Endothelial cell of umbilical vein (primary cell): ENCODE results near the gene SIPA1L3. TPM values are rescaled to one million over a fixed set of nuclear protein-coding genes. Genes with fewer than 3 reads are reported as not detected.

Experiments used
- BruUV-seq: library from RNA; stranded (reverse); fragments of 400-500 nt; replicated peaks from 2 replicates; lab custom pipeline; 2021; lab: Mats Ljungman, UMichigan
- CTCF ChIA-PET: fragments of 300-600, 350-600 bp; sonication (Branson Sonifier 250); formaldehyde crosslinking; loops from one replicate; lab custom pipeline; 2021; ENCODE audit warnings: antibody characterized with exemption, inconsistent platforms; lab: Charles Lee
- POLR2A ChIA-PET: fragments of 300-600, 350-600 bp; sonication (Branson Sonifier 250); formaldehyde crosslinking; loops from one replicate; lab custom pipeline; 2021; ENCODE audit warnings: antibody characterized with exemption, inconsistent platforms; lab: Charles Lee
- DNase-seq: peaks from one replicate; pipeline ENCODE4 v3.0.0-alpha.2; 2011; ENCODE audit warnings: low read depth, low spot score
- FAIRE-seq: peaks from 2 replicates; lab custom pipeline; 2011; peaks lifted over from hg19 to GRCh38; lab: Jason Lieb, UNC
- H2AFZ ChIP-seq: 2 replicates; pipeline ENCODE4 v1.6.0; 2012; ENCODE audit warnings: low read depth, low read length, control low read depth, inconsistent platforms
- H3K27ac ChIP-seq: 2 replicates; pipeline ENCODE4 v1.5.1; 2011; ENCODE audit warnings: low read depth, mild to moderate bottlenecking, control low read depth, low read length, moderate library complexity; ENCODE audit not compliant: insufficient read depth
- H3K27me3 ChIP-seq, 2 experiments: 2 replicates each; pipeline versions ENCODE4 v1.6.0 to v1.6.1; 2011; ENCODE audit warnings: low read length in 2 of 2, mixed read lengths in 1 of 2; ENCODE audit not compliant: control insufficient read depth in 2 of 2, insufficient read depth in 2 of 2
- H3K36me3 ChIP-seq, 2 experiments: 2 replicates in 1 of 2; 3 replicates in 1 of 2; pipeline ENCODE4 v1.5.1; 2011; ENCODE audit warnings: low read length in 2 of 2, mild to moderate bottlenecking in 1 of 2, moderate library complexity in 1 of 2; ENCODE audit not compliant: control insufficient read depth in 2 of 2, insufficient read depth in 2 of 2; ENCODE audit errors: extremely low read depth in 1 of 2
- H3K4me1 ChIP-seq: 3 replicates; pipeline ENCODE4 v1.5.1; 2011; ENCODE audit warnings: mild to moderate bottlenecking, low read length; ENCODE audit not compliant: control insufficient read depth, insufficient read depth; ENCODE audit errors: extremely low read depth
- H3K4me2 ChIP-seq: 2 replicates; pipeline ENCODE4 v1.6.1; 2011; ENCODE audit warnings: low read length, control low read depth, mixed read lengths; ENCODE audit not compliant: insufficient read depth
- H3K4me3 ChIP-seq, 3 experiments: fragments of 200-600 bp in 1 of 3; sonication (generic), shearing (Covaris generic) in 1 of 3; replicated peaks in 1 of 3; 2 replicates each; pipeline ENCODE4 v1.5.1; 2011 to 2016; ENCODE audit warnings: control low read depth in 3 of 3, low read length in 3 of 3, mild to moderate bottlenecking in 2 of 3, inconsistent platforms in 1 of 3, low read depth in 1 of 3, moderate library complexity in 1 of 3; ENCODE audit not compliant: insufficient read depth in 1 of 3
- H3K79me2 ChIP-seq: 2 replicates; pipeline ENCODE4 v1.6.0; 2012; ENCODE audit warnings: low read length, inconsistent platforms; ENCODE audit not compliant: control insufficient read depth, insufficient read depth
- H3K9ac ChIP-seq: replicated peaks from 2 replicates; pipeline ENCODE3; 2011; ENCODE audit warnings: low read length, control low read depth; ENCODE audit not compliant: insufficient read depth; ENCODE audit errors: extremely low read depth
- H3K9me1 ChIP-seq: replicated peaks from 3 replicates; pipeline ENCODE4 v1.6.0; 2011; ENCODE audit warnings: mild to moderate bottlenecking, low read length; ENCODE audit not compliant: control insufficient read depth, insufficient read depth; ENCODE audit errors: extremely low read depth
- H3K9me3 ChIP-seq: replicated peaks from 2 replicates; pipeline ENCODE4 v1.5.1; 2012; ENCODE audit warnings: low read length, inconsistent platforms; ENCODE audit not compliant: control insufficient read depth, insufficient read depth
- H4K20me1 ChIP-seq: replicated peaks from 2 replicates; pipeline ENCODE3; 2011; ENCODE audit warnings: mild to moderate bottlenecking, low read length; ENCODE audit not compliant: control insufficient read depth, insufficient read depth; ENCODE audit errors: extremely low read depth
- EZH2 ChIP-seq: IDR thresholded peaks from 2 replicates; pipeline ENCODE4 v1.6.1; 2012; ENCODE audit warnings: borderline replicate concordance, low read depth, mild to moderate bottlenecking, moderate library complexity, low read length, inconsistent platforms; ENCODE audit not compliant: severe bottlenecking
- FOS ChIP-seq: IDR thresholded peaks from 2 replicates; pipeline ENCODE4 v1.6.1; 2011; ENCODE audit warnings: mild to moderate bottlenecking, low read length, moderate library complexity, borderline replicate concordance; ENCODE audit not compliant: insufficient read depth
- JUN ChIP-seq: IDR thresholded peaks from 2 replicates; pipeline ENCODE4 v1.6.1; 2011; ENCODE audit warnings: borderline replicate concordance, low read depth; ENCODE audit not compliant: insufficient read length, insufficient read depth
- MYC ChIP-seq: IDR thresholded peaks from one replicate; pipeline ENCODE4 v1.6.1; 2011; ENCODE audit warnings: mild to moderate bottlenecking, low read depth, low read length
- POLR2A ChIP-seq: IDR thresholded peaks from 2 replicates; pipeline ENCODE4 v1.6.1; 2012; ENCODE audit warnings: low read depth, mild to moderate bottlenecking, control low read depth, low read length
- POLR2AphosphoS5 ChIP-seq: IDR thresholded peaks from 2 replicates; pipeline ENCODE4 v1.6.1; 2012; ENCODE audit warnings: low read depth, mild to moderate bottlenecking, control low read depth, low read length, moderate library complexity; ENCODE audit not compliant: insufficient read depth
- dilution Hi-C: fragments of 300-500 bp; cut with MboI; formaldehyde crosslinking; loops from one replicate; pipeline ENCODE4 v1.15.0; 2019; ENCODE audit warnings: low sequenced_read_pairs; ENCODE audit not compliant: extremely low pct_ligation_motif_present
- intact Hi-C: fragments of 100-400 bp; cut with micrococcal nuclease; formaldehyde crosslinking; loops from one replicate; pipeline ENCODE4 v1.10.0; 2022
- polyA plus RNA-seq, 4 experiments: library from polyadenylated mRNA; depleted of rRNA in 3 of 4; stranded (reverse) in 3 of 4; unstranded in 1 of 4; fragments of >200 nt; gene quantifications; 2 replicates each; pipeline versions ENCODE4 v1.2.1 to v1.2.3, GENCODE V29; 2011 to 2012; ENCODE audit warnings: missing spikeins in 1 of 4
- total RNA-seq: library from RNA; stranded (reverse); gene quantifications from 2 replicates; pipeline ENCODE4 v1.2.3, GENCODE V29; 2021
- TF ChIP-seq, protein P1 (sequence below): IDR thresholded peaks from 2 replicates; pipeline ENCODE4 v1.6.1; 2011; ENCODE audit not compliant: insufficient read depth, insufficient read length
- TF ChIP-seq, protein P2 (sequence below), 2 donors: IDR thresholded peaks; 1 replicate in 1 of 2; 2 replicates in 1 of 2; pipeline ENCODE4 v1.5.1; 2011; ENCODE audit warnings: low read length in 2 of 2, mild to moderate bottlenecking in 2 of 2, moderate library complexity in 2 of 2, control low read depth in 1 of 2, inconsistent platforms in 1 of 2, low read depth in 1 of 2; ENCODE audit not compliant: insufficient read depth in 1 of 2; ENCODE audit errors: extremely low read depth in 1 of 2

Gene SIPA1L3
- total and polyA plus RNA-seq, 2 donors (not counting 3 experiments of a cell fraction or from before 2014, with no cell fraction given), result 14.2 to 47.2 TPM

GRCh38 chr19:38101723-38102122 lies 194.7 kb downstream of the SIPA1L3 start:
- FAIRE-seq (no peak), DNase-seq (no peak)
- no peak overlapping the region for H3K27ac ChIP-seq
- CTCF ChIA-PET, result interaction anchor here (1.6 kb wide), 1 partner anchor 200 kb away, joined by 5 read pairs; no protein-coding TSS in a partner anchor
- no peak overlapping the region for H3K4me2 ChIP-seq
- dilution Hi-C loops, result no loop called here
- intact Hi-C loops, result no loop called here
- no peak overlapping the region for H2AFZ ChIP-seq
- no peak overlapping the region for H3K9ac ChIP-seq
- H3K9me3 ChIP-seq, result no peaks in the 10 kb centered on the region
- no peak overlapping the region for H3K4me3 ChIP-seq
- peaks cover under 1% of the 10 kb centered on the region for H3K79me2 ChIP-seq
- peaks cover 0 to 23% of the 10 kb centered on the region in 2 experiments for H3K36me3 ChIP-seq
- BruUV-seq, result no TSS peak
- no peaks in the 10 kb centered on the region for H3K27me3 ChIP-seq
- H4K20me1 ChIP-seq, result no peaks in the 10 kb centered on the region
- no peak for TF ChIP-seq MYC
- TF ChIP-seq, protein P1, sequence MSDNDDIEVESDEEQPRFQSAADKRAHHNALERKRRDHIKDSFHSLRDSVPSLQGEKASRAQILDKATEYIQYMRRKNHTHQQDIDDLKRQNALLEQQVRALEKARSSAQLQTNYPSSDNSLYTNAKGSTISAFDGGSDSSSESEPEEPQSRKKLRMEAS, result no peak
- H3K4me1 ChIP-seq, result no peaks in the 10 kb centered on the region
- no peaks in the 10 kb centered on the region for H3K9me1 ChIP-seq
- POLR2A ChIA-PET, result interaction anchor here (0.7 kb wide), 1 partner anchor 48 kb away, joined by 8 read pairs; no protein-coding TSS in a partner anchor

DNA sequence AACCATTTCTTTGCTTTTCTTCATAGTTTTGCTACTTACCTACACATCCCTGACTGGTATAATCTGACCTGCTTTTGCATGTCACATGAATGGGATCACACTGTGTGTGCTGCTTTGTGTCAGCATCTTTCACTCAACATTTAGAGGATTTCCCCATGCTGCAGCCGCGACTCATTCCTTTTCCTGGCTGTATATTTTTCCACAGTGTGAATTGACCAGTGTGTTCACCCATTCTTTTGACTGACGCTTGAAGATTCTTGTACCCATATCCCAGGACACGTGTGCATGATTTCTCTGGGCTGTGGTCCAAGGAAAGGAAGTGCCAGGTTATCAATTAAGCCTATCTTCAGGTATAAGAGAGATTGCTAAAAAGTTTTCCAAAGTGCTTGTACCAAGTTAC lies 198.6 kb downstream of the SIPA1L3 start:
- H2AFZ ChIP-seq, result no peak overlapping the region
- no peak overlapping the region for H3K27ac ChIP-seq
- H3K9ac ChIP-seq, result no peak overlapping the region
- dilution Hi-C loops, result no loop called here
- no peak for DNase-seq
- no TSS peak for BruUV-seq
- no peak overlapping the region for H3K4me2 ChIP-seq
- TF ChIP-seq FOS, result no peak
- TF ChIP-seq POLR2AphosphoS5, result no peak
- TF ChIP-seq MYC, result no peak
- TF ChIP-seq, protein P1, result no peak
- TF ChIP-seq JUN, result no peak
- TF ChIP-seq EZH2, result no peak
- no peak for TF ChIP-seq POLR2A
- TF ChIP-seq, protein P2, sequence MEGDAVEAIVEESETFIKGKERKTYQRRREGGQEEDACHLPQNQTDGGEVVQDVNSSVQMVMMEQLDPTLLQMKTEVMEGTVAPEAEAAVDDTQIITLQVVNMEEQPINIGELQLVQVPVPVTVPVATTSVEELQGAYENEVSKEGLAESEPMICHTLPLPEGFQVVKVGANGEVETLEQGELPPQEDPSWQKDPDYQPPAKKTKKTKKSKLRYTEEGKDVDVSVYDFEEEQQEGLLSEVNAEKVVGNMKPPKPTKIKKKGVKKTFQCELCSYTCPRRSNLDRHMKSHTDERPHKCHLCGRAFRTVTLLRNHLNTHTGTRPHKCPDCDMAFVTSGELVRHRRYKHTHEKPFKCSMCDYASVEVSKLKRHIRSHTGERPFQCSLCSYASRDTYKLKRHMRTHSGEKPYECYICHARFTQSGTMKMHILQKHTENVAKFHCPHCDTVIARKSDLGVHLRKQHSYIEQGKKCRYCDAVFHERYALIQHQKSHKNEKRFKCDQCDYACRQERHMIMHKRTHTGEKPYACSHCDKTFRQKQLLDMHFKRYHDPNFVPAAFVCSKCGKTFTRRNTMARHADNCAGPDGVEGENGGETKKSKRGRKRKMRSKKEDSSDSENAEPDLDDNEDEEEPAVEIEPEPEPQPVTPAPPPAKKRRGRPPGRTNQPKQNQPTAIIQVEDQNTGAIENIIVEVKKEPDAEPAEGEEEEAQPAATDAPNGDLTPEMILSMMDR (IDR thresholded peaks at IDR 0.05; ENCODE audit: extremely low read depth in 1 of 2, insufficient read depth in 1 of 2, low read depth in 1 of 2, low read length in 2 of 2), result no peak
- H4K20me1 ChIP-seq, result no peaks in the 10 kb centered on the region
- ChIA-PET CTCF (no interaction called here), POLR2A (no interaction called here)
- H3K9me1 ChIP-seq, result no peaks in the 10 kb centered on the region
- H3K4me1 ChIP-seq, result no peaks in the 10 kb centered on the region
- no peaks in the 10 kb centered on the region for H3K27me3 ChIP-seq
- H3K4me3 ChIP-seq, result no peak overlapping the region
- no peak for FAIRE-seq
- peaks cover 0 to 21% of the 10 kb centered on the region in 2 experiments for H3K36me3 ChIP-seq
- H3K9me3 ChIP-seq, result no peaks in the 10 kb centered on the region
- intact Hi-C loops, result no loop called here
- H3K79me2 ChIP-seq, result no peaks in the 10 kb centered on the region
